HG03558 (cell line): Measurements from ENCODE around the gene TSPAN19.

Experiments
- ATAC-seq: cut with Tn5 transposase; IDR thresholded peaks from one replicate; pipeline ENCODE4 v1.9.1; 2021; ENCODE audit warnings: moderate number of reproducible peaks; ENCODE audit not compliant: unreplicated experiment; ENCODE audit errors: extremely low read depth

TSPAN19 gene

DNA sequence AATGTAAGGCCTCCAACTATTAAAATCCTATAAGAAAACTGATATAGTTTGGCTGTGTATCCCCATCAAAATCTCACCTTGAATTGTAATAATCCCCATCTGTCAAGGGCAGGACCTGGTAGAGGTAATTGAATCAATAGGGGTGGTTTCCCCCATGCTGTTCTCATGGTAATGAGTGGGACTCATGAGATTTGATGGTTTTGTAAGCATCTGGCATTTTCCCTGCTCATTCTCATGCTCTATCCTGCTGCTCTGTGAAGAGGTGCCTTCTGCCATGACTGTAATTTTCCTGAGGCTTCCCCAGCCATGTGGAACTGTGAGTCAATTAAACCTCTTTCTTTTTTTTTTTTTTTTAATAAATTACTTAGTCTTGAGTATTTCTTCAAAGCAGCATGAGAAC lies 31.9 kb downstream of the TSPAN19 start:
- ATAC-seq = no peak

DNA sequence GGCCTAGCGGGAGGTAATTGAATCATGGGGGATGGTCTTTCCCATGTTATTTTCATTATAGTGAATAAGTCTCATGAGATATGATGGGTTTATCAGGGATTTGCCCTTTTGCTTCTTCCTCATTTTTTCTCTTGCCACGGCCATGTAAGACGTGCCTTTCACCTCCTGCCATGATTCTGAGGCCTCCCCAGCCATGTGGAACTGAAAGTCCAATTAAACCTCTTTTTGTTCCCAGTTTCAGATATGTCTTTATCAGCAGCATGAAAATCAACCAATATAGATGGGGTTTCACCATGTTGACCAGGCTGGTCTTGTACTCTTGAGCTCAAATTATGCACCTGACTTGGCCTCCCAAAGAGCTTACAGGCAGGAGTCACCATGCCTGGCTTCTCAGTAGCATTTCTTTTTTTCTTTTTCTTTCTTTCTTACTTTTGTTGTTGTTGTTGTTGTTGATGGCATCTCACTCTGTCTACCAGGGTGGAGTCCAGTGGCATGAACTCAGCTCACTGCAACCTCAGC lies 33.2 kb downstream of the TSPAN19 start:
- ATAC-seq = no peak

DNA sequence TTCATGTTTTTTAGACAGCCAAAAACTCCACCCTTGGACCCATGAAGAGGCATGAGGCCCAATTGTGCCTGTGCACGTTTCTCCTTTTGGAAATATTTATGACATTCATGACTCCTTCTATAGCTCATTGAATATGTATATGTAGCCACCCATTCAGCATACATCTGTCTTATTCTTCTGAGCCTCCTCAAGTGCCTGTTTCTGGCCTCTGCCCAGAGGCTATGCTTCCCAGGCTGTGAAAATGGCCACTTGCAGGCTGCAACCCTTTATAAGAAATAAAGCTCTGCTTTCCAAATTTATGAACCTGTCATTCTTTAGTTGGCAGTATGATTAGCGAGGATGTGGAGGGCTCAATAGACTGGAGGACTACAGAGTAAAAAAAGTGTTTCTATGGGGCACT lies 35.3 kb downstream of the TSPAN19 start:
- ATAC-seq = no peak

DNA sequence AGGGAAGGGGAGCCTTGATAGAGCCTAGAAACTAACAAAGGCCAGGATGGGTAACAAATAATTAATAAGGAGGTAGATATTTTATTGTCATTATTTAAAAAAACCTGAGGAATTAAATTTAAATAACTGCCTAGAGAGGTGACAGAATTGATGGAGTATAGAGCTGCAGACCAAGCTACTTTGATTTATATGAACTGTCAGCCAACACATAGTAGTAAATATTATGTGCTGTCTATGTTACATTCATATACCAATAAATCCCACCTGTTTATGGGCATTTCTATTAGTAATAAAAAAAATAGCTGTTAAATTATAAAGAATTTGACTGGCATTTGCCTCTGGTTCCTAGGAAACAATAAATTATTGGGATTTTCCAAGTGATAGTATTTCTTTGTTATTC lies 37.7 kb downstream of the TSPAN19 start:
- ATAC-seq = no peak

DNA sequence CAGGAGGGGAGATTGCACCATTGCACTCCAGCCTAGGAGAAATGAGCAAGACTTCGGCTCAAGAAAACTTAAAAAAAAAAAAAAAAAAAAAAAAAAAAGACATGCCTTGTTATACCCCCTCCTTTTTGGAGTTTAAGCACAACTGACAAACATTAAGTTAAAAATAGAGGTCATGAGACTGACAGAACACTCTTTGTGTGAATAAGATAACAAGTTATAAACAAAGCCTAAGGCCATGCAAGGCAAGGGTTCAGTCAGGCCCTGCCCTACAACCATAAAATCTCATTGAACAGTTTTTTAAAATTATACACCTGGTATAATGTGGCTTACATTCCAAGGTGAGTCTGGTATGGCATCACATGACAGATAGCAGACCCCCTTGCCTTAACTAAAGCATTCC lies 39.3 kb downstream of the TSPAN19 start:
- no peak for ATAC-seq

DNA sequence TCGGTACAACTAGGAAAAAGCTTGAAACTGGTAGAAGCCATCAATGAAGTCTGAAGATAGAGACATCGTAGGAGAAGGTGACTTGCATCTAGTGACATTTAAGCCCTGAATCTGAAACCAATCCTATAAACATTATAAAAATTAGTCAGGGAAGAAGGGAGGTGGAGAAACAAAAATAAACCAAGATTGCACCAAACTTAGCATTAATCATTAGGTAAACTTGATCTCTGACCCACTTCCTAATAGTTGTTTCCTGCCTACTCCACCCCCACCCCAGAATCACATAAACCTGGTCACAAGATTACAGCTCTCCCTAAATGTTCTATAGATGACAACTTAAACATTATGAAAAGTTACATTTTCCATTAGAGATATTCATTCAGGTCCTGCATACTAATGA lies 40.4 kb downstream of the TSPAN19 start:
- ATAC-seq = no peak

DNA sequence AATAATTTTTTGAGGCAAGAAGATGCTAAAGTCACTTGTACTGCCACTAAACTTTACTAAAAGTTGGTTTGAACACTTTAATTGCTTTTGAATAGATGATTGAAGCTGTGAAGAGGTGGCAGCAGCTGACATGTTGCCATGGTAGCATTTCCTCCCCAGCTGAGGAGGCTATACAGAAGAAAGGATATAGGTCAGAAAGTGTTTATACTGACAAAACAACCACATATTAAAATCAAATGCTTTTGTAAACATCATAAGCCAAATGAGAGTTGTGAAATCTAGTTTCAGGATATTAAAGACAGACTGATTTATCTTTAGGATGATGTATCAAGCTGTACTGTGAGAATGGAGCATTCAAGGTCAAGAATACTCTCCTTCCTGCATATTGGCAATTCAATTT lies 41.7 kb downstream of the TSPAN19 start:
- ATAC-seq = no peak

DNA sequence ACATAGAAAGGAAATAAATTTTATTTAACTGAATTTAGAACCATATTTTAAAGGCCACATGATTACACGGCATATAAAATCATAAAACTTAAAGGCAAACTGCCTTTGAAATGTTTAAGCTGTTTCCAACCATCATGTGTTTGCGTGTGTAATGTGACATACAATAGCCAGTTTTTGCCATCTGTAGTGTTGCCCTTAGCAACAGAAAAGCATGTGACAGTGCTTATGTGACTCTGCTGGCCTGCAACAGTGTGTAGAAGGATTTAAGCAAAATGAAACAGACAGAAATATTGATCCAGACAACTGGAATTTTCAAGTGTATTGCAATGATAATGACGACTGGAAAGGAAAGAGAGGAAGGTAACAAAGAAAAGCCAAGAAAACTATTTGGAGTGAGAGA lies 49.5 kb downstream of the TSPAN19 start:
- no peak for ATAC-seq

DNA sequence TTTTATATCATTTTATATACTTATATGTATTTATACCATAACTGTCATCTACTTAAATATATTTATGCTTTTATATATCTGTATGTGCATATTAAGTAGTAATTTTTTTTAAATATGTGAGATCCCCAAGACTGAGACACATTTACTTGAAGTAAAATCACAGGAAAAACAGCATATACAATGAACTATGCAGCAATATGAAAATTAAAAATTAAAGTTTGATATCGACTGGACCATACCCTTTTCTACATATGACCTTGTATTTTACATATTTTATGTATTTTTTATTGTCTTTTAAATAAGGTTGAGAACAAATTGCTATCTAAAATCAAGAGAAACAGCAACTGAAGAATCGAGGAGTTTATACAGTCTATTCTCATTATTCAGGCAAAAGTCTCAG lies 50.0 kb downstream of the TSPAN19 start:
- no peak for ATAC-seq

DNA sequence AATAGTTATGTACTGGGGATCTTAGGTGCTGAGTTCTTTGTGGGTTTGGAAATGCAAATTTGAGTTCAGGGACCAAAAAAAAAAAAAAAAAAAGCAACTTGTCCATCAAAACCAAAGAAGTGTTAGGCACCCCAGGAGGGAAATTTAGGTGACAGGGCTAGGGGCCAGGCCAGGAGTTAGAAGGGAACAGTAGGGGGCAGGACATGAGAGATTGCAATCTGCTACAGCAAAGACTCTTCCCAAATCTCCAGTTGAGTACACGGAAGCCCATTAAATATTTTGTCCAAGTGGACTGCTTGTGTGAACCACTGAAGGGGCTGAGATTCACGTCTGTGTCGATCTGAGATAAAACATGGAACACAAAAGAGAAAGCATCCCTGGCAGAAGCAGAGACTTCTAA lies 52.8 kb downstream of the TSPAN19 start:
- no peak for ATAC-seq

DNA sequence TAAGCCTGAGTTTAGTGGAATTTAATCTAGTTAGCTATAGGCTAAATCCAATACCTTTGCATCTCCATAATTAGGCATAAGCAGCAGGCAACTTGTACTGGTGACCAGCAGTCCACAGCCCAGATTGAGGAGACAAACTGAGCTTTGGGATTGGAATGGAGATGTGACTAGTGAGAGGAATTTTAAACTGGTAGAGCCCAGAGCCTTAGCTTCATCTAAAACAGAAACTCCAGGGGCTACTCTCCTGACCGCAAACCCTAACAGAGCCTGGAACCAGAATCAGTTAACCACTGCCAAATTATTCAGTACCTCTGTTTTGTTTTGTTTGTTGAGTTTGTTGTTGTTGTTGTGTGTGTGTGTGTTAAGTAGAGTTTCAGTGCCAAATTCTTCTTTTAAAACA lies 53.2 kb downstream of the TSPAN19 start:
- no peak for ATAC-seq

DNA sequence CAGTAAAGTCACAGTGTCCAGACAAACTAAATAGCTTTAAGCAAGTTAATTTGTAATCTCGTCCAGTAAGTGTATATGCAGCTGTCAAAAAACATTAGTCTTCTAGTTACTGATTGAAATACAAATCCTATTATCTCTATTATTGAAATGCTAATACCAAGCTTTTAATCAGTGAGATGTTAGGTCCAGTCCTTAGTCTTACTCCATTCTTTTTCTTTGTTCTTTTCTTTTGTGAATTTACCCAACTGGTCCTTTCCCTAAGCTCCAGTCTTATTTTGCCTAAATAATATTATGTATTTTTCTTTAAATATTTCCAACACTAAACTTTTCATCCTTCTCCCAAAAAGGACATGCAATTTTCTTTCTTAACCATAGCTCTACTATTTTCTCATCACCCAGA lies 57.2 kb downstream of the TSPAN19 start:
- no peak for ATAC-seq

DNA sequence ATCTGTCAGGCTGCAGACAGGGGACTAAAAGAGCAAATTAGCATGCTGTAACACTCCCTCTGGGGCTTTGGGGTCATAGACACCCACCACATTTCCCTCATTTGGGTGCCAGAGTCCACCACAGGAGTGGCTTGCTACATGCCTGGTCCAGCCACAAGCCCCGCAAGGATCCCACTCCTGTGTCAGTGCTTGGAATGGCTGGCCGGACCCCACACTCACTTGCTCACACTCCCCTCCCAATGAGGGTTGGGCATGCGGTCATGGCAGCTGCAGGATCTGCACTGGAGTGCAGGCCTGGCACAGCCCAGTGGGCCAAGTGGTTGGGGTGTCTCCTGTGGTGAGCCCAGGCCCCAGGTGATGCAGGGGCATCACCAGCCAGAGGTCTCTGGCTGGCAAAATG lies 59.9 kb downstream of the TSPAN19 start:
- no peak for ATAC-seq

DNA sequence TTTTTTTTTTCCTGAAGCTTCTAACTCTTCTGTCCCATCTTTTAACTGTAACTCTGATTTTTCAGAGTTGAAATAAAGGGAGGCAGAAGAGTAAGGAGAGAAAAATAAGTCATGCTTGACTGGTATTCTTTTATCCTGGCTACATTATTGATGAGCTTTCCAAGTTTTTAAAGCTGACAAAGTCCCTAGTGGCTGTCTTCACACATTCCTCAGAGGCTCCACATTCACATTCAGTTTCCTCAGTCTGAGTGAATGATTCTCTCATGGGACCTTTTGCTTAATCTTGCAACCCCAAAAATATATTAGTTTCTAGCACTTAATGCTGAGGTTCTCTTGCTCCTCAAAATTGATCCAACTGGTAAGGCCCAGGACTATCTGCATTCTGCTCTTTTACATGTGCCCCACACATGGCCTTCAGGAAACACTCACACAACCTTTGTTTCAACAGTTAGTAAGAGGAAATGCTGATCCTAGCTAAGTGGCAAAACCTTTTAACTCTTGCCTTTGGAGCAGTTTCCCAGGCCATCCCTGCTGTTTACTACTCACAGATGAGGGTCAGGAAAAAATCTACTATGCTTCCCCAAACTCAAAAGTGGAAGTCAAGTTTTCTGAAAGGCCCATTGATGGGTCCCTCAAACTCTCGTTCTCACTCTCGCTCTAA lies 61.8 kb downstream of the TSPAN19 start:
- no peak for ATAC-seq

DNA sequence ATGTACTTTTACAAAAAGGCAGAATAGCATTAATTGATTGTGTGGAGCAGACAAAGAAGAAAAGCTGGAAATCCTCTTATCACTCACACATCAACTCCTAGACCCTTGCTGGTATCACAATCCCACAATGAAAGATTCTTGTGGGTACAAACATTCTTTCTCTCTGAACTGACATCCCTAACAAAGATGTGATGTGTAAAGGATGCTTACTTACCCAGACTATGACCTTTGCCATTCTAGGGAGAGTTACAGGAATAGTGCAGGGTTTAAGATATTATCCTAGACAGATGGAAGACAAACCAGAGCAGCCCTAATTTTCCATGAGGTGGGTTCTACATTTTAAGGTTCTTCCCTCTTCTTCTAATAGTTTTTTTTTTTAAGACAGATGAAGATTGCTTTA lies 63.1 kb downstream of the TSPAN19 start:
- ATAC-seq = no peak

DNA sequence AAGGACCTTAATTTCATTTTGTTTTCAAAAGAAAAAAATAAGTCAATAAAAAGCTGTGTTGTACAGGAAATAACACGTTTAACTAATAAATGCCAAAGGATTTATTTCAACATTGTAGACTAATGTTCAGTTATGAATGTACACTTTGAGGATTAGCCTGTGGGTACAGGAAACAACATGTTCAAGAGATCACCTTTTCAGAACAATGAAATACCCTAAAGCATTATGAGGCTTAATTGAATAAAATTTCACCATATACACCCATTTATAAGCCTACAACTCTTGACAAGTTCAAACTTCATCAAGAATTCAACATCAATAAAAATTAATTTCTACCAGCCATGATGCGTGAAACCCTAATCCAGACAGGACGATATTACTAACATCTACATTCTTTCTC lies 66.9 kb downstream of the TSPAN19 start:
- ATAC-seq = no peak
